ENCODE measurements around the gene VIT. TPM values are rescaled to one million over a fixed set of nuclear protein-coding genes. Genes with fewer than 3 reads are reported as not detected.

VIT gene
- total RNA-seq, 1 donor from 2014 or later, result not detected

DNA sequence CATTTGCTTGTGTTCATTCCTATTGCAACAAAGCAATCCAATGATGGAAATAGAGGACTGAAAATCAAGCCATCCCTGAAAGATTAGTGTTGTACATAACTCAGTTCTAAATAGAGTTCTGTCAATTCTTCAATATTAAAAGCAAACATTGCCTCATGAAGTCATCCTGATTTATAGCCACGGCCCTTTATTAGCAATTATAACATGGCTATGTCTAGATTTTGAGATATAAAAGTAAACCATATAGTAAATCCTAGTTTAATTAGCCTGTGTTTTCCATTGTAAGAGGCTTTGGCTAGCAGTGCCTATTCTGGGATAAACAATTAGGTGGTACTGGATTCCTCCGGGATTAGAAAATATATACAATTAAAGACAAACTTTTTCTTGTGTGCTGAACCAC is 33.2 kb upstream of the VIT start:
- no peaks in the 10 kb centered on the region for H3K9me3 Mint-ChIP-seq (ENCODE audit: unreplicated experiment)
- H3K27me3 Mint-ChIP-seq (ENCODE audit: unreplicated experiment), result no peaks in the 10 kb centered on the region
- no peak overlapping the region for H3K27ac Mint-ChIP-seq (ENCODE audit: unreplicated experiment)
- DNase-seq, result no peak
- H3K36me3 Mint-ChIP-seq (ENCODE audit: unreplicated experiment), result no peaks in the 10 kb centered on the region
- H3K4me1 Mint-ChIP-seq (ENCODE audit: low read depth, unreplicated experiment), result no peaks in the 10 kb centered on the region
- no peak overlapping the region for H3K4me3 Mint-ChIP-seq (ENCODE audit: unreplicated experiment)
- TF ChIP-seq, protein P1, sequence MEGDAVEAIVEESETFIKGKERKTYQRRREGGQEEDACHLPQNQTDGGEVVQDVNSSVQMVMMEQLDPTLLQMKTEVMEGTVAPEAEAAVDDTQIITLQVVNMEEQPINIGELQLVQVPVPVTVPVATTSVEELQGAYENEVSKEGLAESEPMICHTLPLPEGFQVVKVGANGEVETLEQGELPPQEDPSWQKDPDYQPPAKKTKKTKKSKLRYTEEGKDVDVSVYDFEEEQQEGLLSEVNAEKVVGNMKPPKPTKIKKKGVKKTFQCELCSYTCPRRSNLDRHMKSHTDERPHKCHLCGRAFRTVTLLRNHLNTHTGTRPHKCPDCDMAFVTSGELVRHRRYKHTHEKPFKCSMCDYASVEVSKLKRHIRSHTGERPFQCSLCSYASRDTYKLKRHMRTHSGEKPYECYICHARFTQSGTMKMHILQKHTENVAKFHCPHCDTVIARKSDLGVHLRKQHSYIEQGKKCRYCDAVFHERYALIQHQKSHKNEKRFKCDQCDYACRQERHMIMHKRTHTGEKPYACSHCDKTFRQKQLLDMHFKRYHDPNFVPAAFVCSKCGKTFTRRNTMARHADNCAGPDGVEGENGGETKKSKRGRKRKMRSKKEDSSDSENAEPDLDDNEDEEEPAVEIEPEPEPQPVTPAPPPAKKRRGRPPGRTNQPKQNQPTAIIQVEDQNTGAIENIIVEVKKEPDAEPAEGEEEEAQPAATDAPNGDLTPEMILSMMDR (IDR thresholded peaks at IDR 0.05; ENCODE audit: partially characterized antibody, unreplicated experiment), result no peak

DNA sequence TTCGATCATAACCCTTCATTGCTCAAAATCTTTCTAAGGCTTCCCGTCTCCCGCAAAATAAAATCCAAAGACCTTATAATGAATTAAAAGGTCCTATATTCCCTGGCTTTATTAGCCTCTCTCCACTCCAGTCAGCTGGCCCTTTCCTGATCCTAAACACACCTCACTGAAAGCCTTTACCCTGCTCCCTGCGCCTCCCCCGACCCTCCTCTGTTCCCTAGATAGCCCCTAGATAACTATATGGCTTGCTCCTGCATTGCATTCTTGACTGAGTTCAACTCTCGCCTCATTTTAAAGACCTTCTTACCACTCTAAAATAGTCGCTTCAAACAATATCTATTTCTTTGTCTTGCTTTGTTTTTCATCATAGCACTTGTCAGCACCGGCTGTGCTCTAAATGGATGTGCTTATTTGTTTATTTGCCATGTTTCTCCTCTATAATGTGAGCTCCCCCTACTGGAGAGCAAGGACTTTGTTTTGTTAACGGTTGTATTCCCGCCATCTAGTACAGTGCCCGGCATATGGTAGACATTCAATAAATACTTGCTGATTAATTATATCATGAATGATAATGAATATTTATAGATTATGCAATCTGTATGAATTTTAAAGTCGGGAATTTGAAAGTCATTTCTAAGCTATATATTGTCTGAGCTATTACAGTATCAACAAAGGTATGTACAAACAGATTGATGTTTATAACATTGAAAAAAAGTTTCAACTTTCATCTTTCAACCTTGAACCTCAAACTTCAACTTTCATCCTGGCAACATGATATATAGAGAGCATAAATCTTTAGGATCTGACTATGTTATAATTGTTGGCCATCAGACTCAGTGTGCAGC is 32.4 kb upstream of the VIT start:
- no peak for DNase-seq
- H3K4me3 Mint-ChIP-seq (ENCODE audit: unreplicated experiment), result no peak overlapping the region
- H3K27me3 Mint-ChIP-seq (ENCODE audit: unreplicated experiment), result no peaks in the 10 kb centered on the region
- H3K9me3 Mint-ChIP-seq (ENCODE audit: unreplicated experiment), result no peaks in the 10 kb centered on the region
- no peak overlapping the region for H3K27ac Mint-ChIP-seq (ENCODE audit: unreplicated experiment)
- H3K4me1 Mint-ChIP-seq (ENCODE audit: low read depth, unreplicated experiment), result no peaks in the 10 kb centered on the region
- TF ChIP-seq, protein P1 (IDR thresholded peaks at IDR 0.05; ENCODE audit: partially characterized antibody, unreplicated experiment), result peak; percentile 92
- no peaks in the 10 kb centered on the region for H3K36me3 Mint-ChIP-seq (ENCODE audit: unreplicated experiment)

DNA sequence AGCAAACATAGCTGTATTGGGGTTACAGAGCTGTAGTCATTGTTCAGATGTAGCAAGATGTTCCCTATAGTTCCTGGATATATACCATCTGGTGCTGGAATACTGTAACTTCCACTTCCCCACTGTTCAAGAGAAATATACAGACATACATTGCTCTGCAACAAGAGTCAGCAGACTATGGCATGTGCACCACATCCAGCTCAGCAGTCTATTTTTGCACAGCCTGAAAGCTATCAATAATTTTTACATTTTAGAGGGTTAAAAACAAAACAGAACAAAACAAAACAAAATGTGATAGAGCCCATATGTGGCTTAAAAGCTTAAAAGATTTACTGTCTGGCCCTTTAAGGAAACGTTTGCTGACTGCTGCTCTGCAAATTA is 31.8 kb upstream of the VIT start:
- Mint-ChIP-seq H3K4me3 (ENCODE audit: unreplicated experiment) (no peak overlapping the region), H3K27me3 (ENCODE audit: unreplicated experiment) (no peaks in the 10 kb centered on the region), H3K27ac (ENCODE audit: unreplicated experiment) (no peak overlapping the region), H3K36me3 (ENCODE audit: unreplicated experiment) (no peaks in the 10 kb centered on the region), H3K4me1 (ENCODE audit: low read depth, unreplicated experiment) (no peaks in the 10 kb centered on the region), H3K9me3 (ENCODE audit: unreplicated experiment) (no peaks in the 10 kb centered on the region)
- TF ChIP-seq, protein P1 (IDR thresholded peaks at IDR 0.05; ENCODE audit: partially characterized antibody, unreplicated experiment), result no peak
- no peak for DNase-seq

DNA sequence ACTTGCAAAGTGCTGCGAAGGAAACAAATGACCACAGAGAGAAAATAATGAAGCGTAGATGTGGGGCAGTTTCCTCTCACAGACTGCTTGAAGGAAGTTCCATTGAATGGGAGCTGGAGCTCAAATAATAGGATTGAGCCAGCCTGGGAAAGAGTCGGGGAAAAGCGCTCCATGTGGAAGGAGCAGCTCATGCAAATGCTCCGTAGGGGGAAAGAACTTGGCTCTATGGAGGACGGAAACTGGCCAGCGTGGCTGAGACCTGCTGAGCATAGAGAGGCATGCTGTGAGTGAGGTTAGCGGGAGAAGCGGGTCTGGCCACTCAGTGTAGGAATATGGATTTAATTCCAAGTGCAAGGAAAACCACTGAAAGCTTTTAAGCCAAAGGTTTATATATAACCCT is 28.6 kb upstream of the VIT start:
- no peaks in the 10 kb centered on the region for H3K4me1 Mint-ChIP-seq (ENCODE audit: low read depth, unreplicated experiment)

More for the DNA sequence above, 28.6 kb upstream of the VIT start:
- no peak for DNase-seq
- no peak overlapping the region for H3K4me3 Mint-ChIP-seq (ENCODE audit: unreplicated experiment)
- H3K9me3 Mint-ChIP-seq (ENCODE audit: unreplicated experiment), result no peaks in the 10 kb centered on the region
- H3K27ac Mint-ChIP-seq (ENCODE audit: unreplicated experiment), result no peak overlapping the region
- TF ChIP-seq, protein P1 (IDR thresholded peaks at IDR 0.05; ENCODE audit: partially characterized antibody, unreplicated experiment), result no peak
- H3K27me3 Mint-ChIP-seq (ENCODE audit: unreplicated experiment), result peaks cover under 1% of the 10 kb centered on the region
- no peaks in the 10 kb centered on the region for H3K36me3 Mint-ChIP-seq (ENCODE audit: unreplicated experiment)
